GM06990 (cell line): ENCODE results near the gene FBN2.

Source experiments
- DNase-seq: peaks from one replicate; pipeline ENCODE4 v3.0.0-alpha.2; 2011; ENCODE audit not compliant: insufficient read length; ENCODE audit errors: extremely low read depth
- H3K27me3 ChIP-seq: replicated peaks from 2 replicates; pipeline ENCODE4 v1.6.0; 2011; ENCODE audit warnings: low read length; ENCODE audit not compliant: control insufficient read depth, insufficient read depth
- H3K36me3 ChIP-seq: 2 replicates; pipeline ENCODE4 v1.5.1; 2011; ENCODE audit warnings: low read length; ENCODE audit not compliant: control insufficient read depth, insufficient read depth
- H3K4me3 ChIP-seq: replicated peaks from 2 replicates; pipeline ENCODE4 v1.5.1; 2011; ENCODE audit warnings: low read depth, mild to moderate bottlenecking, control low read depth, low read length
- CTCF ChIP-seq: IDR thresholded peaks from 2 replicates; pipeline ENCODE4 v1.5.1; 2011; ENCODE audit warnings: low read length, control low read depth, mild to moderate bottlenecking, inconsistent platforms; ENCODE audit not compliant: insufficient read depth, poor library complexity, severe bottlenecking

FBN2 gene

GRCh38 chr5:128345247-128345646 lies 192.8 kb downstream of the FBN2 start:
- no peak for TF ChIP-seq CTCF
- H3K4me3 ChIP-seq: no peak overlapping the region

GRCh38 chr5:128343168-128343567 lies 194.9 kb downstream of the FBN2 start:
- no peaks in the 10 kb centered on the region for H3K27me3 ChIP-seq
- no peaks in the 10 kb centered on the region for H3K36me3 ChIP-seq
- no peak for DNase-seq
- no peak for TF ChIP-seq CTCF
- no peak overlapping the region for H3K4me3 ChIP-seq

More at GRCh38 chr5:128345247-128345646, 192.8 kb downstream of the FBN2 start:
- DNase-seq: no peak
- H3K36me3 ChIP-seq: no peaks in the 10 kb centered on the region
- H3K27me3 ChIP-seq: no peaks in the 10 kb centered on the region

GRCh38 chr5:128341056-128341455 lies 197.0 kb downstream of the FBN2 start:
- H3K27me3 ChIP-seq: no peaks in the 10 kb centered on the region
- TF ChIP-seq CTCF: no peak
- no peaks in the 10 kb centered on the region for H3K36me3 ChIP-seq
- DNase-seq: no peak
- H3K4me3 ChIP-seq: no peak overlapping the region

- Histone ChIP-seq H3K4me3 (no peak overlapping the region), H3K27me3 (no peaks in the 10 kb centered on the region), H3K36me3 (no peaks in the 10 kb centered on the region)
- no peak for DNase-seq
- TF ChIP-seq CTCF: no peak
Measured at GRCh38 chr5:128340648-128341047, 197.4 kb downstream of the FBN2 start.

- H3K27me3 ChIP-seq: no peaks in the 10 kb centered on the region
- DNase-seq: no peak
- no peak overlapping the region for H3K4me3 ChIP-seq
- H3K36me3 ChIP-seq: no peaks in the 10 kb centered on the region
- no peak for TF ChIP-seq CTCF
Measured at GRCh38 chr5:128339585-128339984, 198.5 kb downstream of the FBN2 start.

GRCh38 chr5:128338649-128339048 lies 199.4 kb downstream of the FBN2 start:
- no peak for TF ChIP-seq CTCF
- Histone ChIP-seq H3K4me3 (no peak overlapping the region), H3K27me3 (no peaks in the 10 kb centered on the region), H3K36me3 (no peaks in the 10 kb centered on the region)
- no peak for DNase-seq
